ENCODE measurements around the gene SDSL. TPM values are rescaled to one million over a fixed set of nuclear protein-coding genes. Genes with fewer than 3 reads are reported as not detected.

Gene SDSL
- total RNA-seq, 1 donor from 2014 or later, result 12.8 TPM

DNA sequence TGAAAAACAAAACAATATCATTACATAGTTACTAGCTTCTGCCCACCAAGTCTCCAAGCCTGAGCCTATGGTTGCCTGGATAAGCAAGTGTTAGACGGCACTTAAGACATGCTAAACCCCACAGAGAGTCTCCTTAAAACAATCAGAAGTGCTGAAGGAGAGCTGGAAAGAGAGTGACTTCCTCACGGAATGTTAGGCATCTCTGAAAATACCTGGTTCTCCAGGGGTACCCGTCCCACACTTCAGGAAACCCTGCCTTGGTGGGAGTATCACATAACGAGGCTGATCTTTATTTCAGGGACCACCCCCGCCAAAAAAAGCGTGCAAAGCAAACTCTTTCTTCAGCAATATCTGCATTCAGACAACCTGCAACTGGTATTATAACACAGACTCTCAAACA lies 31.1 kb downstream of the SDSL start:
- DNase-seq (no peak), ATAC-seq (no peak)
- Histone ChIP-seq H3K27ac (no peak overlapping the region), H3K27me3 (ENCODE audit: low read depth) (peaks cover 23% of the 10 kb centered on the region), H3K4me3 (no peak overlapping the region), H3K36me3 (no peaks in the 10 kb centered on the region), H3K9me3 (no peaks in the 10 kb centered on the region), H3K4me1 (no peaks in the 10 kb centered on the region)
- no peak for TF ChIP-seq CTCF (IDR thresholded peaks at IDR 0.05)
- intact Hi-C loops (cut with DNase I), result no loop called here

DNA sequence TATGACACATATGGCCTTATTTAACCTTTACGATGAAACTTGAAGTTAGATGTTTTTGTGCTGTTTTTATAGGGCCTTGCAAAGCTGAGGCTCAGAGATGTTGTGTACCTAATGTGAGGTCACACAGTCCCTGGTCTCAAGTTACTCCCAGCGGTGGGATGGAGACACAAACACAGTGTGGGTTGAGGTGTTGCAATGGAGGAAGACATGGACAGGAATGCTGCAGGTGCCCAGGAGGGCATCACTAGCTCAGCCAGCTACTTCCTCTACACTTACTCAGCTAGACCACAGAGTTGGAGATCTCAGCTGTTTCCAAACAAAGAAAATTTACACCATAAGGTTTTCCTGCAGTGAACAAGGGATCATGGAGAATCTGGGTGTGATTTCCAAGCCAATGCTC lies 34.0 kb downstream of the SDSL start:
- no peaks in the 10 kb centered on the region for H3K36me3 ChIP-seq
- intact Hi-C loops (cut with DNase I), result no loop called here
- H3K9me3 ChIP-seq, result no peaks in the 10 kb centered on the region
- ATAC-seq (no peak), DNase-seq (no peak)
- TF ChIP-seq CTCF (IDR thresholded peaks at IDR 0.05), result no peak
- H3K4me1 ChIP-seq, result no peaks in the 10 kb centered on the region
- no peak overlapping the region for H3K27ac ChIP-seq
- H3K27me3 ChIP-seq (ENCODE audit: low read depth), result peaks cover 33% of the 10 kb centered on the region
- no peak overlapping the region for H3K4me3 ChIP-seq

DNA sequence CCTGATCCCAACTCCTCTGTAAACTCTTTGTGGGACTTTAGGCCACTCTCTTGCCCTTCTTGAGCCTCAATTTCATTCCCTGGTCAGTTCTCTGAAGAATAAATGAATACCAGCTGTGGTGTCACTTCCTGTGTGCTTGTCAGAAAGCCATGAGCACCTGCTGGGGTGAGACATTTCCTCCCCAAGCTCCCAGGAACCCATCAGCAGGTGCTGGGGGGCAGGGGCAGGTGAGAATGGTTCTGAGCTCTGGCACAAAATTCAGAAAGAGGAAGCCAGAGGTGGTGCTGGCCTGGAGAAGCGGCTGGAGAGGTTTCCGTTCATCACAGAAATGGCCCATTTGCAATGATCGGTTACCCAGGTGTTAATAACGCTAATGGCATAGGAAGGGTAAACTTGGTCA lies 34.6 kb downstream of the SDSL start:
- peaks cover 39% of the 10 kb centered on the region for H3K27me3 ChIP-seq (ENCODE audit: low read depth)
- ATAC-seq (no peak), DNase-seq (no peak)
- H3K4me3 ChIP-seq, result no peak overlapping the region
- H3K36me3 ChIP-seq, result no peaks in the 10 kb centered on the region
- TF ChIP-seq CTCF (IDR thresholded peaks at IDR 0.05), result no peak
- no peaks in the 10 kb centered on the region for H3K9me3 ChIP-seq
- intact Hi-C loops (cut with DNase I), result no loop called here
- H3K27ac ChIP-seq, result no peak overlapping the region
- no peaks in the 10 kb centered on the region for H3K4me1 ChIP-seq

DNA sequence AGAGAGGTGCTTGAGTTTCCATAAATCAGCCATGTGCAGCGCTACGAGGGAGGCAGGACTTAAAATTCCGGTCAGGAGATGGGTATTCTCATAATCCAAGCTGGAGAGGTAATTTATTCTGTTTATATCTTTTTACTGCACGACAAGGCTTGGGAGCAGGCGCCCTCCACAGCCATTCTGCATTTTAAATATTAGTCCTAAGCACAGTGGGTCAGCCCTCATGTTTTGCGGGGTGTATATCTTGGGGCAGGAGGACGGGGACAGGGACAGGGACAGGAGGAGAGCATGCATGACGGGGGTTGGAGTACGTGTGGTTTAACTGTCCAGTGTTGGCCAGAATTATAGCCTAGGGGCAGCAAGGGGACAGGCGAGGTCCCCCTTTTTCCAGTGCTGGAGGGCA lies 35.0 kb downstream of the SDSL start:
- Histone ChIP-seq H3K9me3 (no peaks in the 10 kb centered on the region), H3K27me3 (ENCODE audit: low read depth) (peaks cover 43% of the 10 kb centered on the region), H3K27ac (no peak overlapping the region), H3K4me3 (no peak overlapping the region), H3K4me1 (peaks cover 1% of the 10 kb centered on the region), H3K36me3 (no peaks in the 10 kb centered on the region)
- ATAC-seq (no peak), DNase-seq (no peak)
- TF ChIP-seq CTCF (IDR thresholded peaks at IDR 0.05), result no peak
- intact Hi-C loops (cut with DNase I), result no loop called here

- ATAC-seq (no peak), DNase-seq (no peak)
- no peak for TF ChIP-seq CTCF (IDR thresholded peaks at IDR 0.05)
- Histone ChIP-seq H3K36me3 (no peaks in the 10 kb centered on the region), H3K4me1 (peaks cover 7% of the 10 kb centered on the region), H3K27me3 (ENCODE audit: low read depth) (peaks cover 48% of the 10 kb centered on the region), H3K9me3 (no peaks in the 10 kb centered on the region), H3K27ac (no peak overlapping the region), H3K4me3 (no peak overlapping the region)
- intact Hi-C loops (cut with DNase I), result no loop called here
Observed at GRCh38 chr12:113457710-113458109, 35.5 kb downstream of the SDSL start.

GRCh38 chr12:113459981-113460380 lies 37.8 kb downstream of the SDSL start:
- intact Hi-C loops (cut with DNase I), result no loop called here
- no peak for DNase-seq
- peaks cover 67% of the 10 kb centered on the region for H3K27me3 ChIP-seq (ENCODE audit: low read depth)
- H3K4me1 ChIP-seq, result peaks cover 28% of the 10 kb centered on the region
- no peaks in the 10 kb centered on the region for H3K36me3 ChIP-seq
- no peak for ATAC-seq
- no peak overlapping the region for H3K4me3 ChIP-seq
- no peak overlapping the region for H3K27ac ChIP-seq
- TF ChIP-seq CTCF (IDR thresholded peaks at IDR 0.05), result no peak
- no peaks in the 10 kb centered on the region for H3K9me3 ChIP-seq

Data from lower lobe of right lung (tissue), 2 donors.